Neuronal stem cell (in vitro differentiated cells): ENCODE data around the gene MFN1.

Experiments used
- DNase-seq: peaks from one replicate; pipeline ENCODE4 v3.0.0-alpha.2; 2013; ENCODE audit warnings: low spot score
- H2AFZ ChIP-seq: one replicate; pipeline ENCODE4 v1.6.1; 2013; ENCODE audit warnings: mild to moderate bottlenecking, low read length, inconsistent platforms
- H2AK5ac ChIP-seq: 2 replicates; pipeline ENCODE4 v1.6.1; 2013; ENCODE audit warnings: low read depth, mild to moderate bottlenecking, inconsistent platforms, low read length, moderate library complexity, mixed read lengths
- H2BK120ac ChIP-seq: 2 replicates; pipeline ENCODE4 v1.6.1; 2013; ENCODE audit warnings: low read depth, mild to moderate bottlenecking, inconsistent platforms, low read length, moderate library complexity, mixed read lengths
- H2BK12ac ChIP-seq: one replicate; pipeline ENCODE4 v1.6.1; 2013; ENCODE audit warnings: low read length, inconsistent platforms
- H2BK15ac ChIP-seq: 2 replicates; pipeline ENCODE4 v1.6.1; 2013; ENCODE audit warnings: mild to moderate bottlenecking, low read length, inconsistent platforms, mixed read lengths
- H2BK5ac ChIP-seq: one replicate; pipeline ENCODE4 v1.6.1; 2013; ENCODE audit warnings: inconsistent platforms, mild to moderate bottlenecking, low read length, moderate library complexity
- H3K14ac ChIP-seq: one replicate; pipeline ENCODE4 v1.6.1; 2013; ENCODE audit warnings: low read length, inconsistent platforms
- H3K18ac ChIP-seq: 2 replicates; pipeline ENCODE4 v1.6.1; 2013; ENCODE audit warnings: low read length, inconsistent platforms
- H3K23ac ChIP-seq: 2 replicates; pipeline ENCODE4 v1.6.1; 2013; ENCODE audit warnings: low read depth, mild to moderate bottlenecking, mixed read lengths, low read length, inconsistent platforms; ENCODE audit not compliant: poor library complexity
- H3K27ac ChIP-seq: replicated peaks from 3 replicates; pipeline ENCODE4 v1.5.1; 2013; ENCODE audit warnings: low read length, inconsistent platforms
- H3K27me3 ChIP-seq, 3 experiments: 2 replicates each; pipeline ENCODE4 v1.6.1; 2013; ENCODE audit warnings: low read length in 3 of 3, mild to moderate bottlenecking in 2 of 3, inconsistent platforms in 1 of 3, low read depth in 1 of 3, mixed read lengths in 1 of 3, moderate library complexity in 1 of 3; ENCODE audit not compliant: control insufficient read depth in 3 of 3, insufficient read depth in 3 of 3
- H3K36me3 ChIP-seq, 2 donors: replicated peaks in 1 of 2; 2 replicates each; pipeline ENCODE4 v1.6.1; 2013; ENCODE audit warnings: low read length in 2 of 2; ENCODE audit not compliant: control insufficient read depth in 2 of 2, insufficient read depth in 2 of 2
- H3K4ac ChIP-seq: 2 replicates; pipeline ENCODE4 v1.6.1; 2013; ENCODE audit warnings: inconsistent platforms, mild to moderate bottlenecking, low read length, moderate library complexity
- H3K4me1 ChIP-seq, 2 donors: 1 replicate in 1 of 2; 2 replicates in 1 of 2; pipeline ENCODE4 v1.6.1; 2013; ENCODE audit warnings: low read length in 2 of 2, low read depth in 1 of 2; ENCODE audit not compliant: control insufficient read depth in 2 of 2, insufficient read depth in 1 of 2
- H3K4me2 ChIP-seq: one replicate; pipeline ENCODE4 v1.6.1; 2013; ENCODE audit warnings: mild to moderate bottlenecking, low read length, inconsistent platforms; ENCODE audit not compliant: insufficient read depth, poor library complexity, severe bottlenecking
- H3K4me3 ChIP-seq, 2 donors: 2 replicates each; pipeline ENCODE4 v1.5.1; 2013; ENCODE audit warnings: low read length in 2 of 2, mild to moderate bottlenecking in 2 of 2, inconsistent platforms in 1 of 2, moderate library complexity in 1 of 2
- H3K79me1 ChIP-seq: one replicate; pipeline ENCODE4 v1.6.1; 2013; ENCODE audit warnings: low read depth, mild to moderate bottlenecking, inconsistent platforms, low read length, moderate library complexity
- H3K9ac ChIP-seq: one replicate; pipeline ENCODE4 v1.6.1; 2013; ENCODE audit warnings: mild to moderate bottlenecking, low read depth, low read length, inconsistent platforms; ENCODE audit not compliant: poor library complexity
- H3K9me3 ChIP-seq, 2 donors: replicated peaks in 1 of 2; 2 replicates each; pipeline versions ENCODE3 to v1.6.1; 2013; ENCODE audit warnings: low read length in 2 of 2, mild to moderate bottlenecking in 2 of 2, inconsistent platforms in 1 of 2, low read depth in 1 of 2, mixed read lengths in 1 of 2, moderate library complexity in 1 of 2; ENCODE audit not compliant: control insufficient read depth in 2 of 2, insufficient read depth in 1 of 2
- H4K8ac ChIP-seq: one replicate; pipeline ENCODE4 v1.6.1; 2013; ENCODE audit warnings: low read depth, mild to moderate bottlenecking, inconsistent platforms, low read length, moderate library complexity
- H4K91ac ChIP-seq: one replicate; pipeline ENCODE4 v1.6.1; 2013; ENCODE audit warnings: low read length, low read depth, mild to moderate bottlenecking, inconsistent platforms; ENCODE audit not compliant: poor library complexity
- WGBS, 2 donors: extraction: QIAGEN DNeasy Blood & Tissue Kit; methylation state at CpG; one replicate each; pipeline ENCODE4 v1.1.7; 2013; ENCODE audit warnings: missing lambda C conversion rate in 2 of 2, mixed read lengths in 1 of 2; ENCODE audit not compliant: insufficient read length in 2 of 2, insufficient replicate concordance in 1 of 2; ENCODE audit errors: extremely low coverage in 2 of 2; 5-methylcytosine and 5-hydroxymethylcytosine counted together

Gene MFN1

DNA sequence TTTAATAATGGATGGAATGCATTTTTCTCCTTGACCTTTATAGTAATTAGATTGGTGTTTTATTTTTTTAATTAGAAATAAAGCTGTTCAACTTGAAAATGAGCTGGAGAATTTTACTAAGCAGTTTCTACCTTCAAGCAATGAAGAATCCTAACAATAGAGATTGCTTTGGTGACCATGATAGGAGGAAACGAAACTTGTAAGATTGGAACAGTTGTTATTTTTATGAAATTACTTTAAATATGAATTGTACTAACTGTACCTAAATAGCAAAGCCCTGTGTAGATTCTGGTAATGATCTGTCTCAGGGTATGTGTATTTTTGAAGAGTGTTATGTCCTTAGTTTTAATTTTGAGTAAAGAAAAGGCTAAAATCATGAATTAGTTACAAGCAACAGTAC lies 44.4 kb downstream of the MFN1 start:
- no peak overlapping the region for H3K4ac ChIP-seq
- no peaks in the 10 kb centered on the region for H3K79me1 ChIP-seq
- no peak overlapping the region for H3K14ac ChIP-seq
- H4K91ac ChIP-seq, result no peak overlapping the region
- H3K9me3 ChIP-seq, result peaks cover 0 to 3% of the 10 kb centered on the region in 2 donors
- H3K4me3 ChIP-seq, result no peak overlapping the region
- H3K18ac ChIP-seq, result no peak overlapping the region
- no peak overlapping the region for H3K23ac ChIP-seq
- no CpG with 5 or more reads among the region's 1 CpG for WGBS, 2 donors
- no peak overlapping the region for H3K27ac ChIP-seq
- no peak overlapping the region for H2BK15ac ChIP-seq
- no peak overlapping the region for H2AK5ac ChIP-seq
- H3K4me2 ChIP-seq, result no peak overlapping the region
- H3K36me3 ChIP-seq, result peaks cover 7 to 92% of the 10 kb centered on the region in 2 donors
- H2BK12ac ChIP-seq, result no peak overlapping the region
- H2AFZ ChIP-seq, result no peak overlapping the region
- H3K9ac ChIP-seq, result no peak overlapping the region
- no peak overlapping the region for H2BK5ac ChIP-seq
- H4K8ac ChIP-seq, result no peak overlapping the region
- DNase-seq, result no peak
- H2BK120ac ChIP-seq, result no peak overlapping the region
- H3K27me3 ChIP-seq, result no peaks in the 10 kb centered on the region
- H3K4me1 ChIP-seq, result no peaks in the 10 kb centered on the region

- Histone ChIP-seq H3K4me1 (no peaks in the 10 kb centered on the region), H3K9ac (no peak overlapping the region), H4K8ac (no peak overlapping the region), H3K27me3 (no peaks in the 10 kb centered on the region), H2BK12ac (no peak overlapping the region), H3K18ac (no peak overlapping the region), H3K27ac (no peak overlapping the region), H3K4me2 (no peak overlapping the region), H2BK5ac (no peak overlapping the region), H2AK5ac (no peak overlapping the region), H3K14ac (no peak overlapping the region), H2BK120ac (no peak overlapping the region), H4K91ac (no peak overlapping the region), H2AFZ (no peak overlapping the region), H3K79me1 (no peaks in the 10 kb centered on the region), H3K23ac (no peak overlapping the region), H3K36me3 (peaks cover 4 to 87% of the 10 kb centered on the region in 2 donors), H2BK15ac (no peak overlapping the region), H3K9me3 (peaks cover 0 to 3% of the 10 kb centered on the region in 2 donors), H3K4ac (no peak overlapping the region), H3K4me3 (no peak overlapping the region)
- WGBS, 2 donors, result no CpG with 5 or more reads among the region's 2 CpGs
- no peak for DNase-seq
Observed at GRCh38 chr3:179398574-179399231, 51.2 kb downstream of the MFN1 start.

- Histone ChIP-seq H2AFZ (no peak overlapping the region), H4K8ac (no peak overlapping the region), H3K23ac (no peak overlapping the region), H3K79me1 (no peaks in the 10 kb centered on the region), H2AK5ac (no peak overlapping the region), H4K91ac (no peak overlapping the region), H3K18ac (no peak overlapping the region), H2BK12ac (no peak overlapping the region), H3K4me1 (no peaks in the 10 kb centered on the region), H2BK120ac (no peak overlapping the region), H3K4ac (no peak overlapping the region), H3K4me2 (no peak overlapping the region), H3K36me3 (peaks cover 3 to 89% of the 10 kb centered on the region in 2 donors), H3K14ac (no peak overlapping the region), H3K27me3 (no peaks in the 10 kb centered on the region), H2BK15ac (no peak overlapping the region), H2BK5ac (no peak overlapping the region), H3K27ac (no peak overlapping the region), H3K9ac (no peak overlapping the region), H3K4me3 (no peak overlapping the region), H3K9me3 (no peaks in the 10 kb centered on the region)
- DNase-seq, result no peak
- WGBS, 2 donors, result no CpG with 5 or more reads among the region's 3 CpGs
Observed at GRCh38 chr3:179401561-179401960, 54.1 kb downstream of the MFN1 start.

DNA sequence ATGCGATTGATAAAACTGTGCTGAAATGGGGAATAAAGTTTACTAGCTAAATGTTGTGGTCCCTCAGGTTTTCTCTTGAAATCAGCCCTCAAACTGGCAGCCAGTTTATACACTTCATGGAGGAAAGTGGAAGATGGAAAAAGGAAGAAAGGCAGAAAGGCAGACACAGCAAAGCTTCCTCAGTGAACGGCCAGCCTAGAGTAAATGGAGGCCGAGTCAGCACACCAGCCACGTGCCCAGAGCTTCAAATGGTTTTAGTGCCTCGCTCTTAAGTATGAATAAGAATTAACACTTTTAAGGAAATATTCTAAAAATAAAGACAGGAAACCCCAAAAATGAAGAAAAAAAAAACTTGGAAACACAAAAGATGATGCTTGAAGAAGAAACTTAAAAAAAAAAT lies 55.5 kb downstream of the MFN1 start:
- Histone ChIP-seq H3K9me3 (no peaks in the 10 kb centered on the region), H2BK15ac (no peak overlapping the region), H2BK120ac (no peak overlapping the region), H2BK12ac (no peak overlapping the region), H3K27ac (no peak overlapping the region), H2AK5ac (no peak overlapping the region), H3K4me1 (no peaks in the 10 kb centered on the region), H3K4ac (no peak overlapping the region), H2BK5ac (no peak overlapping the region), H2AFZ (no peak overlapping the region), H4K8ac (no peak overlapping the region), H3K9ac (no peak overlapping the region), H3K4me2 (no peak overlapping the region), H3K18ac (no peak overlapping the region), H3K23ac (no peak overlapping the region), H3K27me3 (no peaks in the 10 kb centered on the region), H3K36me3 (peaks cover 3 to 87% of the 10 kb centered on the region in 2 donors), H3K14ac (no peak overlapping the region), H3K4me3 (no peak overlapping the region), H4K91ac (no peak overlapping the region), H3K79me1 (no peaks in the 10 kb centered on the region)
- no peak for DNase-seq
- WGBS, 2 donors, result no CpG with 5 or more reads among the region's 5 CpGs
